Measurements from ENCODE around the gene IRAK2. TPM values are rescaled to one million over a fixed set of nuclear protein-coding genes. Genes with fewer than 3 reads are reported as not detected.

Gene IRAK2
- polyA plus RNA-seq, 2 of the 4 experiments (the other 2 are of a cell fraction), result 7.9 to 12.5 TPM

DNA sequence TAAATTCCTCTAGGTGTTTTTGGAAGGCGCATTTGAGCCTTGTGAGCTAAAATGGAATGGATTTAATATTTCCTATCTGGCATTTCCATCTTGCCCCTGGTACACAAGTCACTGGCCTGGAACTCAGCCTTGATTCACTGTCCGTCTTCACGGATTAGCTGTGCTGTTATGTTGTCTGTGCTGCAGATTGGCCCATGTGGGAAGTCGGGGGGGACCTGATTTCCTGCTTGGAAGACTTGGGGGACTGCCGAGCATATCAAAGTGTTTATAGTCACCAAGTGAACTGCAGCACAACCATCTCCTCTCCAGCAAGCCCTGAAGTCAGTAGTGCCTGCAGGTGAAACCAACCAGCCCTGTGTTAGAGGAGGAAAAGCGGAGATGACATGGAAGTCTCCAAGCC lies 115.9 kb downstream of the IRAK2 start (continued):
- TF ChIP-seq RCOR1 (IDR thresholded peaks at IDR 0.05; ENCODE audit: low read depth, low read length) (no peak), NFE2L2 (conservative IDR thresholded peaks at IDR 0.05; ENCODE audit: low read length) (no peak), KDM1A (IDR thresholded peaks at IDR 0.05; ENCODE audit: low read depth) (no peak), MAZ (IDR thresholded peaks at IDR 0.05; ENCODE audit: borderline replicate concordance, low read depth, low read length) (no peak), MAFK (IDR thresholded peaks at IDR 0.05; ENCODE audit: partially characterized antibody) (no peak)

GRCh38 chr3:10281951-10282350 lies 117.2 kb downstream of the IRAK2 start:
- no peak for ATAC-seq

GRCh38 chr3:10283638-10284037 lies 118.9 kb downstream of the IRAK2 start:
- H3K4me2 ChIP-seq, result no peak overlapping the region
- no peaks in the 10 kb centered on the region for H3K9me3 ChIP-seq
- no peaks in the 10 kb centered on the region for H3K4me1 ChIP-seq
- FAIRE-seq (no peak), ATAC-seq (no peak), DNase-seq (ENCODE audit: low read depth in 1 of 2, low spot score in 1 of 2) (no peak)
- no peak overlapping the region for H3K4me3 ChIP-seq
- TF ChIP-seq USF2 (IDR thresholded peaks at IDR 0.05), result no peak
- TF ChIP-seq, protein P1, sequence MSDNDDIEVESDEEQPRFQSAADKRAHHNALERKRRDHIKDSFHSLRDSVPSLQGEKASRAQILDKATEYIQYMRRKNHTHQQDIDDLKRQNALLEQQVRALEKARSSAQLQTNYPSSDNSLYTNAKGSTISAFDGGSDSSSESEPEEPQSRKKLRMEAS (IDR thresholded peaks at IDR 0.05), result no peak
- TF ChIP-seq, protein P2, sequence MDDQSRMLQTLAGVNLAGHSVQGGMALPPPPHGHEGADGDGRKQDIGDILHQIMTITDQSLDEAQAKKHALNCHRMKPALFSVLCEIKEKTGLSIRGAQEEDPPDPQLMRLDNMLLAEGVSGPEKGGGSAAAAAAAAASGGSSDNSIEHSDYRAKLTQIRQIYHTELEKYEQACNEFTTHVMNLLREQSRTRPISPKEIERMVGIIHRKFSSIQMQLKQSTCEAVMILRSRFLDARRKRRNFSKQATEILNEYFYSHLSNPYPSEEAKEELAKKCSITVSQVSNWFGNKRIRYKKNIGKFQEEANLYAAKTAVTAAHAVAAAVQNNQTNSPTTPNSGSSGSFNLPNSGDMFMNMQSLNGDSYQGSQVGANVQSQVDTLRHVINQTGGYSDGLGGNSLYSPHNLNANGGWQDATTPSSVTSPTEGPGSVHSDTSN (IDR thresholded peaks at IDR 0.05), result no peak
- TF ChIP-seq ZC3H11A (IDR thresholded peaks at IDR 0.05), result no peak
- 94% methylated on average over 5 of the region's 5 CpGs for WGBS (ENCODE audit: missing lambda C conversion rate)
- ChIA-PET POLR2A (interaction anchor here (0.6 to 0.9 kb wide), 2 partner anchors 9 to 142 kb away, joined by 3 to 6 read pairs; partner anchors contain the start of gene VHL), CTCF (interaction anchor here (0.6 to 2.0 kb wide), 5 partner anchors 9 to 350 kb away, joined by 4 to 14 read pairs (median 4); partner anchors contain the start of gene CRELD1)
- no peak overlapping the region for H3K27ac ChIP-seq

More at GRCh38 chr3:10281951-10282350, 117.2 kb downstream of the IRAK2 start:
- no peak overlapping the region for H3K27ac ChIP-seq
- FAIRE-seq (no peak), DNase-seq (ENCODE audit: low read depth in 1 of 2, low spot score in 1 of 2) (no peak)
- H3K9me3 ChIP-seq, result no peaks in the 10 kb centered on the region
- H3K4me2 ChIP-seq, result no peak overlapping the region
- TF ChIP-seq TP53 (CRISPR knock-in tag; IDR thresholded peaks at IDR 0.05) (no peak), CBX2 (IDR thresholded peaks at IDR 0.05; ENCODE audit: borderline replicate concordance, low read depth) (no peak), USF2 (IDR thresholded peaks at IDR 0.05) (no peak), EP300 (IDR thresholded peaks at IDR 0.05) (no peak), CBX8 (IDR thresholded peaks at IDR 0.05) (no peak), E2F6 (IDR thresholded peaks at IDR 0.05; ENCODE audit: borderline replicate concordance, low read depth) (no peak), ATOH8 (CRISPR knock-in tag; IDR thresholded peaks at IDR 0.05; ENCODE audit: low read depth) (no peak), HOXA7 (CRISPR knock-in tag; IDR thresholded peaks at IDR 0.05) (no peak), MYC (IDR thresholded peaks at IDR 0.05; ENCODE audit: borderline replicate concordance, low read length) (no peak)
- H3K4me1 ChIP-seq, result no peaks in the 10 kb centered on the region
- WGBS (ENCODE audit: missing lambda C conversion rate), result 83% methylated on average over 4 of the region's 5 CpGs
- CTCF ChIA-PET, result interaction anchor here (0.7 to 2.6 kb wide), 5 partner anchors 10 to 114 kb away, joined by 3 to 16 read pairs (median 3); partner anchors contain the start of gene GHRL
- H3K4me3 ChIP-seq, result no peak overlapping the region
- POLR2A ChIA-PET, result no interaction called here

Measured in A549 (cell line).